ENCODE data around the gene PRAMEF5. TPM values are rescaled to one million over a fixed set of nuclear protein-coding genes. Genes with fewer than 3 reads are reported as not detected.
"Not testable (repeated sequence)": the region's sequence is repeated elsewhere in the genome, so short reads cannot be mapped to it uniquely, and the experiment has no call there.

The PRAMEF5 gene
- not detected in 2 replicates for total RNA-seq

- intact Hi-C loops (cut with micrococcal nuclease): not testable (repeated sequence)
Measured at GRCh38 chr1:13253898-13254297, at the start of gene PRAMEF5. Gene PRAMEF5 (plus strand): TSS chr1:13254198. CDS start chr1:13259269, 5,071 bp downstream.

GRCh38 chr1:13208712-13209111 is 45.3 kb upstream of the PRAMEF5 start:
- intact Hi-C loops (cut with micrococcal nuclease): not testable (repeated sequence)

- intact Hi-C loops (cut with micrococcal nuclease): not testable (repeated sequence)
Measured at GRCh38 chr1:13216619-13217018, 37.4 kb upstream of the PRAMEF5 start.

GRCh38 chr1:13219203-13219602 is 34.8 kb upstream of the PRAMEF5 start:
- intact Hi-C loops (cut with micrococcal nuclease): not testable (repeated sequence)

- intact Hi-C loops (cut with micrococcal nuclease): not testable (repeated sequence)
Measured at GRCh38 chr1:13222788-13223187, 31.2 kb upstream of the PRAMEF5 start.

GRCh38 chr1:13224480-13225060 is 29.4 kb upstream of the PRAMEF5 start:
- intact Hi-C loops (cut with micrococcal nuclease): no loop called here

- intact Hi-C loops (cut with micrococcal nuclease): not testable (repeated sequence)
Measured at GRCh38 chr1:13225675-13226204, 28.3 kb upstream of the PRAMEF5 start, which contains the start of gene PRAMEF18. Gene PRAMEF18 (minus strand): TSS chr1:13226154. CDS start chr1:13226106, 48 bp downstream.

GRCh38 chr1:13227271-13228055 is 26.5 kb upstream of the PRAMEF5 start:
- intact Hi-C loops (cut with micrococcal nuclease): not testable (repeated sequence)

- intact Hi-C loops (cut with micrococcal nuclease): no loop called here
Measured at GRCh38 chr1:13228343-13228781, 25.6 kb upstream of the PRAMEF5 start.

- intact Hi-C loops (cut with micrococcal nuclease): not testable (repeated sequence)
Measured at GRCh38 chr1:13230096-13230495, 23.9 kb upstream of the PRAMEF5 start.

- intact Hi-C loops (cut with micrococcal nuclease): not testable (repeated sequence)
Measured at GRCh38 chr1:13230601-13231000, 23.4 kb upstream of the PRAMEF5 start.

GRCh38 chr1:13231061-13231750 is 22.8 kb upstream of the PRAMEF5 start:
- intact Hi-C loops (cut with micrococcal nuclease): not testable (repeated sequence)

GRCh38 chr1:13232056-13232455 is 21.9 kb upstream of the PRAMEF5 start:
- intact Hi-C loops (cut with micrococcal nuclease): not testable (repeated sequence)

GRCh38 chr1:13234057-13234456 is 19.9 kb upstream of the PRAMEF5 start:
- intact Hi-C loops (cut with micrococcal nuclease): not testable (repeated sequence)

GRCh38 chr1:13237572-13237971 is 16.4 kb upstream of the PRAMEF5 start:
- intact Hi-C loops (cut with micrococcal nuclease): not testable (repeated sequence)

- intact Hi-C loops (cut with micrococcal nuclease): not testable (repeated sequence)
Measured at GRCh38 chr1:13239633-13240032, 14.4 kb upstream of the PRAMEF5 start.

GRCh38 chr1:13243536-13244263 is 10.3 kb upstream of the PRAMEF5 start:
- intact Hi-C loops (cut with micrococcal nuclease): not testable (repeated sequence)

- intact Hi-C loops (cut with micrococcal nuclease): not testable (repeated sequence)
Measured at GRCh38 chr1:13245841-13246553, 8.0 kb upstream of the PRAMEF5 start.

GRCh38 chr1:13246554-13246871 is 7.5 kb upstream of the PRAMEF5 start:
- intact Hi-C loops (cut with micrococcal nuclease): not testable (repeated sequence)

GRCh38 chr1:13247122-13247521 is 6.9 kb upstream of the PRAMEF5 start:
- intact Hi-C loops (cut with micrococcal nuclease): not testable (repeated sequence)

All from T-helper 1 cell treated with Interleukin-12 subunit alpha and Interleukin-12 subunit beta and Interleukin-4 antibody, amounts not matched to agents 30 ng/mL and 1 ng/mL, for 36 hours (primary cell).